ENCODE results near the gene SHD.

SHD gene

GRCh38 chr19:4298810-4299550 lies 19.9 kb downstream of the SHD start:
- no peak for DNase-seq

- DNase-seq: no peak
Measured at GRCh38 chr19:4300589-4300988, 21.5 kb downstream of the SHD start.

- DNase-seq: no peak
Measured at GRCh38 chr19:4301590-4302242, 22.6 kb downstream of the SHD start.

- no peak for DNase-seq
Measured at GRCh38 chr19:4302243-4302640, 23.2 kb downstream of the SHD start, which contains the start of gene TMIGD2. TMIGD2 (minus strand) TSS chr19:4302389; CDS start chr19:4302385, 4 bp downstream.

GRCh38 chr19:4303819-4304537 lies 24.9 kb downstream of the SHD start:
- DNase-seq: no peak

GRCh38 chr19:4304538-4305256 lies 25.6 kb downstream of the SHD start, which contains the start of gene FSD1:
FSD1 (plus strand) TSS chr19:4304598; CDS start chr19:4304747, 149 bp downstream.
- peak; percentile 43 for DNase-seq

GRCh38 chr19:4305257-4305612 lies 26.2 kb downstream of the SHD start:
- DNase-seq: no peak

GRCh38 chr19:4305659-4306058 lies 26.6 kb downstream of the SHD start:
- no peak for DNase-seq

GRCh38 chr19:4310247-4311121 lies 31.4 kb downstream of the SHD start:
- no peak for DNase-seq

GRCh38 chr19:4313847-4314490 lies 34.9 kb downstream of the SHD start:
- DNase-seq: peak; percentile 70

GRCh38 chr19:4316956-4317355 lies 37.9 kb downstream of the SHD start:
- no peak for DNase-seq

GRCh38 chr19:4318460-4318859 lies 39.4 kb downstream of the SHD start:
- DNase-seq: no peak

GRCh38 chr19:4319067-4319718 lies 40.1 kb downstream of the SHD start:
- DNase-seq: peak; percentile 46

- no peak for DNase-seq
Measured at GRCh38 chr19:4320419-4320818, 41.4 kb downstream of the SHD start.

GRCh38 chr19:4322942-4323665 lies 44.0 kb downstream of the SHD start:
- no peak for DNase-seq

- DNase-seq: no peak
Measured at GRCh38 chr19:4323692-4324091, 44.6 kb downstream of the SHD start.

GRCh38 chr19:4324228-4324627 lies 45.2 kb downstream of the SHD start:
- no peak for DNase-seq

GRCh38 chr19:4326215-4326836 lies 47.3 kb downstream of the SHD start:
- no peak for DNase-seq

- DNase-seq: no peak
Measured at GRCh38 chr19:4326837-4327251, 47.8 kb downstream of the SHD start.

Data from suppressor macrophage treated with lipopolysaccharide for 4 hours (primary cell).